IPS-NIHi11 (cell line): Measurements from ENCODE around the gene LAX1.
A peak's percentile ranks its signal among the peaks of the same experiment; 100 is the strongest.
"Not testable (repeated sequence)": the region's sequence is repeated elsewhere in the genome, so short reads cannot be mapped to it uniquely, and the experiment has no call there.

ENCODE experiments used
- DNase-seq: peaks from one replicate; pipeline ENCODE4 v3.0.0; 2012; ENCODE audit warnings: mixed read lengths, low spot score

LAX1 gene

DNA sequence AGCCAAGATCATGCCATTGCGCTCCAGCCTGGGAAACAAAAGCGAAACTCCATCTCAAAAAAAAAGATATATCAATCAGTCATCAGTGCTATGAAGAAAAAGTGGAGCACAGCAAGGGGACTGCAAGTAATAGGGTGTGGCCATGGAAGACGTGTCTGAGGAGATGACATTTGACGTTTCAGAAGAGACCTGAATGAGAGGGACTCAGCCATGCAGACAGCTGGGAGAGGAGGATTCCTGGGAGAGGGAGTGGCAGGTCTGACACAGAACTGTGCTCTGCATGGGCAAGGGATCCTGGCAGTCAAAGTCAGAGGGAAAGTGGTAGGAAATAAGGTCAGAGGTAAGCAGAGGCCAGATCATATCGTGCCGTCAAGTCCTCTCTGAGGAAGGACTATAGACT, 3.3 kb downstream of the LAX1 start:
- DNase-seq: no peak

DNA sequence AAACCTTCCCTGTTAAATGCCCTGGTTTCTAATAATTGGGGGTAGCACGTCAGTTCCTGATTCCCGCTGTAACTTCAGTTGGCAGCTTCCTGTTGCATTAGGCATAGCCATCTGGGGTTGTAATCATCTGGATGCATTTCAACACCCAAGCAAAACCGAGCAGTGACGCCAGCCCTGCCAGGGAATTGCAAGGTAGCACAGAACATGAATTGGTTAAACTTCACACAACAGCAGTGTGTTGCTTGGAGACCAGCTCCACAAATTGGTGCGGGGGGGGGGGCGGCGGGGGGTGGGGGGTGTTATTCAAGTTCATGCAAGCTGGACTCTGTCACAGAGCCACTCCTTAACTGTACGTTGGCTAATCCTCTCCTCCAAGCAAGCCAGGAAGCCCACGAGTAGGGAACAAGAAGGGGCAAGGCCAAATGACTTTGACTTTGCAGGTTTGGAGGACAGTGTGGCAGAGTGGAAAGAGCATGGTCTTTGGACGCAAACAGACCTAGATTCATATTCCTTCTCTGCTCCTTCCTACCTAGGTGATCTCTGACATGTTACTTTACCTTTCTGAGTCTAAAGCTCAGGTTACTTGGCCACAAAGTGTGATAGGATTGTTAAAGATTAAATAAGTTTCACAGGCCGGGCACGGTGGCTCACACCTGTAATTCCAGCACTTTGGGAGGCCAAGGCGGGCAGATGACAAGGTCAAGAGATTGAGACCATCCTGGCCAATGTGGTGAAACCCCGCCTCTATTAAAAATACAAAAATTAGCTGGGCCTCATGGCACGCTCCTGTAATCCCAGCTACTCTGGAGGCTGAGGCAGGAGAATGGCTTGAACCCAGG, 4.7 kb downstream of the LAX1 start:
- DNase-seq: no peak

DNA sequence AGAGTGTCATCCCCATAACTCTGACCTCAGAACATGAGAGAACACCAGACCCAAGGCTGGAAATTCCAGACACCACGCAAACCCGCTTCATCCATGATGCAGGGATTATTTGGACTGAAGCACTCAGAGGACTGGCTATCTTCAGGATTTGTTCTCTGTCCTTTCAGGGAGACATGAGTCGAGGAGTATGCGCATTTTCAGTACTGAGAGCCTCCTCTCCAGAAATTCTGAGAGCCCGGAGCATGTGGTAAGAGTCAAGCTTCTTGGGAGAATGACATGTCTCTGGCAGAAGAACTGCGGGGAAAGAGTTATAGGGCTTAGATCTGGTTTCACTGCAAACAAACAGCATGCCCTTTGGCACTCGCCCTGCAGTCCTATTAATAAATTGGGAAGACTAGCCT, 6.9 kb downstream of the LAX1 start:
- DNase-seq: no peak

DNA sequence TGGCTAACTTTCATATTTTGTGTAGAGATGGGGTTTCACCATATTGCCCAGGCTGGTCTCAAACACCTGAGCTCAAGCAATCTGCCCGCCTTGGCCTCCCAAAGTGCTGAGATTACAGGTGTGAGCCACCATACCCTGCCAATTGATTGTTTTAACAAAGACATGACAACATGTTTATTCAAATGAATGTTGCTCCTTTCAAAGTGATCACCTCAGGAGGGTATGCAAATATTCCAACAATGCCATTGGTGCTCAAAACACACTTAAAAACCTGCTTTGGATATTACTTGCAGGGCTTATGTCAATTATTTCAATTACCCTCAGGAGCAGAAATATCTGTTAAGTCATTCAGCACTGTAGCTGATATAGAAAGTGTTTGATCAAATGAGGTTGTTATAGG, 7.9 kb downstream of the LAX1 start:
- DNase-seq: no peak

DNA sequence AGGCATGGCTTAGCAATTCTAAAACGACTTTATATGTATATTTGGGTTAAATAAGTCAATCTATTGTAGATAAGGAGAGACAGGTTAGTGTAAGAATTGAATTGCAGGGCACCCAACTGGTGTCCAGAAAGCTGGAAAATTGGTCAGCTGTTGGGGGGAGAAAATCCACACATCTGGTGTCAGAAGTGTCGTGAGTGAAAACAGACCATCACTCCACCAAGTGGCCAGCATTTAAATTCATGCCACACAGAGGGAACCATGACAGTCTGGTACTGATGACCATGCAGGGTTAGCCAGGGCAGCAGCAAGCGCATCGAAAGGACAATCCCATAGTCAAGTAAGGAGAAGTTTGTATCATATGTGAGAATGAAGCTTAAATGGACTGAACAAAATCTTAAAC, 11.7 kb downstream of the LAX1 start:
- DNase-seq: no peak

DNA sequence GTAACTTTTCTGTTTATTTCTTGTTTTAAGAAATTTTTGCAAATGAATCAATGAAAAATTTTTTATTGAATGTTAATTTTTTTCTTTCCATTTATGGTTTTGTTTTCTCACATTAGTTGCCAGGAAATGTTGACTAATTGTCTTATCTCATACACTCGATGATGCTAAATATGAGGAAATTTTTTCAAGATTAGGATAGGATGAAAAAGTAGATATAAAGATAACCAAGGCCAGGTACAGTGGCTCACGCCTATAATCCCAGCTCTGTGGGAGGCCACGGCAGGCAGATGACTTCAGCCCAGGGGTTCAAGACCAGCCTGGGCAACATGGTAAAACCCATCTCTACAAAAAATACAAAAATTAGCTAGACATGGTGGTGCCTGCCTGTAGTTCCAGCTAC, 12.6 kb downstream of the LAX1 start:
- DNase-seq: no peak

DNA sequence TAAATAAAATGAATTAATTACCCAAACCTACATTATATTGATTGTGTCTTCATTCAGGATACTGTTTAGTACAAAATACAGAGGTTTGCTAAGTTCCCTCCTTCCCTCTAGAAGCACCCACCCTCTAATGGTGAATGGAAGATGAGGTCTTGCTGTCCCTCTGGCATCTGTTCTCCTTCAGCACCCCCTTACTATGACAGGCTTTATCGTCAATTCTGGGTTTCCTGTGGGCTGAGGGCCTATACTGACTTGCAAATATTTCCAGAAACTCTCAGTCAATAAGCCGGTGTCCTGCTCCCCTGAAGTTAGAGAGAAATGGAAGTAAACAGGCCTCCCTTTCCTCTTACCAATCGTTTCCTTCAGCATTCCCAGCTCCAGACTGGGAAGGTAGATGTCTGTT, 13.2 kb downstream of the LAX1 start:
- no peak for DNase-seq

DNA sequence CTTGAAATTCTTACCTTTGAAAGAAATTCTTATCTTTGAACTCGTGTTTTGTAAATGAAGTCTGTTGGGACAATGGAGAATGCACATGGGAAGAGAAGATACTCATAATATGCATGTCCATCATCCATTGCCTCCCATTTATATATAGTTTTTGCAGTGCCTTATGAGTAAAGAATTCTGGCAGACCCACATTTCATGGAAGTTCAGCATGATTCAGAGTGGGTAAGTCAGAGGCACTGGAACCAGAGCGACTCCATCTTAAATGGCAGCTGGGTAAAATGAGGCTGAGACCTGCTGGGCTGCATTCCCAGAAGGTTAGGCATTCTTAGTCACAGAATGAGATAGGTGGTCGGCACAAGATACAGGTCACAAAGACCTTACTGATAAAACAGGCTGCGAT, 13.8 kb downstream of the LAX1 start:
- DNase-seq: no peak

DNA sequence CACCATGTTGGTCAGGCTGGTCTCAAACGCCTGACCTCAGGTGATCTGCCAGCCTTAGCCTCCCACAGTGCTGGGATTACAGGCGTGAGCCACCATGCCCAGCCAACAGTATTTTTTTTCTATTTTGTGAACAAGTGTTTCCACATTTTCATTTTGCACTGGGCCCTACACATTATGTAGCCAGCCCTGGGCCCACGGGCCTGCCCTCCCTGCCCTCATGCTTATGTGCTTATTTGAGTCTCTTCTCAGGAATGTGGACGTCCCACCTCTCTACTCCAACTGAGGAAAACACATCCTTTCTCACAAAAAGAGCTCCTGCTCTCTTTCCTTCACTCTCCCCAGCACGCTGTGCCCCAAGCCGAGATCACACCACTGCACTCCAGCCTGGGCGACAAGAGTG, 17.0 kb downstream of the LAX1 start:
- no peak for DNase-seq

DNA sequence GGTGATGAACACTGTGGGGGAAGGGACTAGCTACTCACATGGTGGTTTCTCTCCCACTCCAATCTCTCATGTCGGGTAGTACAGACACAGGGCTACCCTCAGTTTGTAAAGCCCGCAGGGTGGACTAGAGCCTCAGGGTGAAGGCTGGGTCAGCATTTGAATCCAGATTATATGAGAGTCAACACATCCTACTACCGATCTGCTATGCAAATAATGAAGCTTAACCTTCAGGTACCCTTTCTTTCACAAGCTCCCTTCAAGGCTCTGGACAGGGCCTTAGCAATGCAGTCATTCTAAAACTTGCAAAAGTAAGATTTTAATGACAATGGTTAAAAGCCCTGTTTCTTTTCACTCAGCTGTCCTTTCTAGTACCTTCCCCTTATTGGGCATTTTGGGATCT, 25.0 kb downstream of the LAX1 start:
- no peak for DNase-seq

DNA sequence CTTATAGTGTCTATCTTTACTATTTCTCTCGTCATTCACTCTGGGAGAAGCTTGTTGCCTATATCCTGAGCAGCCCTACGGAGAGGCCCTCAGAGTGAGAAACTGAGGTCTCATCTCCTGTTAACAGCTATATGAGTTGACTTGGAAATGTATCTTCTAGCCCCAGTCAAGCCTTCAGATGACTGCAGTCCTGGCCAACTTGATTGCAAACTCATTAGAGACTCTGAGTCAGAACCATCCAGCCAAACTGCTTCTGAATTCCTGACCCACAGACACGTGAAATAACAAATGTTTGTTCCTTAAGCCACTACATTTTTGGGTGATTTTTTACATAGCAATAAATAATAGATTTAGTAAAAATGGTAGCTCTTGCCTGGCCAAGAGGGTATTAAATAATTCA, 26.5 kb downstream of the LAX1 start:
- DNase-seq: no peak

DNA sequence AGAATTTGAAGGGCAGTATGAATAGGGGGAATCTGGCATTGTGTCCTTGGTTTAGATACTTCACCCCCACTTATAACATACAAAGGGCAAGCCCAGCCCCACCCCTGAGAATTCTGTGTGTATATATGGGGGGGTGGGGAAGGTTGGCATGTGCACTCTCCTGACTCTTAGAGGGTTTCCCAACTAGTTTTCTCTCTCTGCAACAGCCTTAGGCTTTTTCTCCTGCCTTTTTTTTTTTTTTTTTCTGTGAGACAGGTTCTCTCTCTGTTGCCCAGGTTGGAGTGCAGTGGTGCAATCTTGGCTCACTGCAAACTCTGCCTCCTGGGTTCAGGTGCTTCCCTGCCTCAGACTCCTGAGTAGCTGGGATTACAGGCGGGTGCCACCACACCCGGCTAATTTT, 27.5 kb downstream of the LAX1 start:
- DNase-seq: no peak

DNA sequence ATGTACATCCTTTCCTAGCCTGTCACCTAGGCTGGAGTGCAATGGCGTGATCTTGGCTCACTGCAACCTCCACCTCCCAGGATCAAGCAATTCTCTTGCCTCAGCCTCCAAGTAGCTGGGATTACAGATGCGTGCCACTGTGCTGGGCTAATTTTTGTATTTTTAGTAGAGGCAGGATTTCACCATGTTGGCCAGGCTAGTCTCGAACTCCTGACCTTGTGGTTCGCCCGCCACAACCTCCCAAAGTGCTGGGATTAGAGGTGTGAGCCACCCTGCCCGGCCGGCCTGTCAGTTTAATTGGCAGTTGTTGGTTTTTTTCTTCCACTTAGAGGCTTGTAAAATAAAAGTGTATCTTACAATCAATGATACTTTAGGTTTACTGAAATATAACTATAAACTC, 28.6 kb downstream of the LAX1 start:
- not testable (repeated sequence) for DNase-seq

DNA sequence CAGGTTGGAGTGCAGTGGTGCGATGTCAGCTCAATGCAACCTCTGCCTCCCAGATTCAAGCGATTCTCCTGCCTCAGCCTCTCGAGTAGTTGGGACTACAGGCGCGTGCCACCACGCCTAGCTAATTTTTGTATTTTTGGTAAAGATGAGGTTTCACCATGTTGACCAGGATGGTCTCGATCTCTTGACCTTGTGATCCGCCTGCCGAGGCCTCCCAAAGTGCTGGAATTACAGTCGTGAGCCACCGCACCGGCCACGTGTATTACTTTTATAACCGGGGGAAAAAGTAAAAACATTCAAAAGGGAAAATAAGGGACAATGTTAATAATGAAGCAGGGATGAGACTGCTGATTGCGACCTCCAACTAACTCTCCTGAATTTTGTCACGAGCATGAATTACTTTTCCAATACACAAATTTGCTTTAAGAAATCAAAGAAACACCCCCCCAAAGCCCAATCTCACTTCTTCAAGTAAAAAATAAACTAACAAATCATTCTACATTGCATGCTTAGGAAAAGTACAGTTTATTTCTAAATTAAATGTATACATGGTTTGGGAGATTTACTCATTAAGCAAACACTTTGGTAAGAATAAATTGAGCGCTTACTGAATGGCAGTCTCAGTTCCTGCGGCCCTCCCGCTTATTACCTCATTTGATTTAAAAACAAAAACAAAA, 29.9 kb downstream of the LAX1 start:
- DNase-seq: no peak

DNA sequence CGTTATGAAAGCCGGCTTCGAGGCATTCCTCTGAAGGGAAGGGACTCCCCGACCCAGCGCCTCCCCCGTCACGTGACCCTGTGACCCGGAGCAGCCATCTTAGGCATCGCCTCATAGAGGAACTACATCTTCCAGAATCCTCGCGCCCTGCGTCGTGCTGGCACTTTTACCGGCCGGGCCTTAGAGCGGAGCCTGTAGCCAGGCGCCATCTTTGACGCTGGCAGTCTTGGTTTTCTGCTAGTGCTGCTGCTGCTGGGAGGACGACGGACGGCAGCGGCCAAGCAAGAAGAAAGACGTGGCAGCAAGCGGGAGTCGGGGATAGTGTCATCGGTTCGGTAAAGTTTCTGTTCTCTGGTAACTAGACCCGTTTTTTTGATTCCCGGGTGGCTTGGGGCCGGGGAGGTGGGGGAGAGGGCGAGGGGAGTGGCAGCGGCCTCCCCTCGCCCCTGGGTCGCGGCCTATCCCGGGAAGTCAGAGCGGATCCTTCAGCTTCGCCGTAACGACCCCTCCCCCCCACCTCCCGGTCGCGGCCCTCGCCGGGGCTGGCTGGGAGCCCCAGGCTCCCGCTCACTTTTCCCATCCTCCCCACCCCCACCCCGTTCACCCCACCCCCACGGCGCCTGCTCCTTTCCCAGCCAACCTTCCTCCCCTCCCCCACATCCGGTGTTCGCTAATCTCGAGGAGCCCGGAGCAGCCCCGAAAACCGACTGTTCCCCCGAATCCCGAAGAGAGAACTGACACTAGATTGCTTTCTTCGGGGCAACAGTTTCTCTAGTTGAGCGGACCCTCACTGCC, 30.7 kb downstream of the LAX1 start, which contains the start of the genes ZBED6 and ZC3H11A:
Gene ZBED6 (plus strand): TSS at position 183 of the 795 bp plus-strand sequence. CDS start 1,900 bp downstream, outside the sequence.
Gene ZC3H11A (plus strand): TSS at position 183 of the 795 bp plus-strand sequence. CDS start 21,448 bp downstream, outside the sequence.
- DNase-seq: peak; percentile 98

DNA sequence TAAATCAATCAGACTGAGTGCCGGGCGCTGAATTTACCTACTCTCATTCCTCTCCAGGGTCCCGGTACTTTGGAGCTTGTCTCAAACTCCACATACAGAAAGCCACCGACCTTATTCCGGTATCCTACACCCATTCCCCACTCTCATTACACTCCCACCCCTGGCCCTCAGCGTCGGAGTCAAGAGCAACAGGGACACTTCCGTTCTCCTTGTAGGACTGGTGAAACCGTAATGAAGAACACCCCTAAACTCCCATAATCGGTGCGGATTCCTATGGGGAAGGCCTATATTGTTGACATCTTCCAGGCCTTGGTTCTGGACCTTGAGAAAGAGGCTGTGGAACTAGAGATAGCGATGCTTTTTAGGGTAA, 31.2 kb downstream of the LAX1 start:
- no peak for DNase-seq

DNA sequence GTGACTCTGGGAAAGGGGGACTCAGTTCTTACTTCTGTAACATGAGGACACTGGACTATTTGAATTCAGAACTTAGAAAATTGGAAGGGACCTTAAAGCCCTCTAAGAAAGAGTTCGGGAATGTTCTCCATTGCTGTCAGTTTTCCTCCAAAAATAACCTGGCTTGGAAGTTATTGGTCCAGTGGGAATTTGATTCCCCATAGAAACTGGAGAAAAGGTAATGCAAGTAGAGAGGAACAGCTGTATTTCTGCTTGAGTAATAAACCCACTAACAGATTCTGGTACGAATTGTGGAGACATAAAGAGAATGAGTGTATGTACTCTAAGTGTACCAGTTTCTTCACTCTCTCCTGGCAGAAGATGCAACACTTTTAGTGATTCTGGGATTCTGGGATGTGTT, 32.2 kb downstream of the LAX1 start:
- no peak for DNase-seq

DNA sequence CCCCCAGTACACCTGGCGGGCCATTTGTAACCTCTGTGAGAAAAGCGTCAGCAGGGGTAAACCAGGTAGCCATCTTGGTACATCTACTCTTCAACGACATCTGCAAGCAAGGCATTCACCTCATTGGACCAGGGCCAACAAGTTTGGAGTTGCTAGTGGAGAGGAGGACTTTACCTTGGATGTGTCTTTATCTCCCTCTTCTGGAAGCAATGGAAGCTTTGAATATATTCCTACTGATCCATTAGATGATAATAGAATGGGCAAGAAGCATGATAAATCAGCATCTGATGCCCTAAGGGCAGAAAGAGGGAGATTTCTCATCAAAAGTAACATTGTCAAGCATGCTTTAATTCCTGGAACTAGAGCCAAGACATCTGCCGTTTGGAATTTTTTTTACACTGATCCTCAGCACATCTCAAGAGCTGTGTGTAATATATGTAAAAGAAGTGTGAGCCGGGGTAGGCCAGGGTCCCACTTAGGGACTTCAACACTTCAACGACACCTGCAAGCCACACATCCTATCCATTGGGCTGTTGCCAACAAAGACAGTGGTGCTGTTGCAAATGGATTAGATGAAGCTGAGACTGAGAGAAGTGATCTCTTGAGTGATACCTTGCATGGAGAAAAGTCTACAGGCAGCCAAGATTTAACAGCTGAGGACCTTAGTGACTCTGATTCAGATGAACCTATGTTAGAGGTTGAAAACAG, 33.1 kb downstream of the LAX1 start:
- DNase-seq: no peak

DNA sequence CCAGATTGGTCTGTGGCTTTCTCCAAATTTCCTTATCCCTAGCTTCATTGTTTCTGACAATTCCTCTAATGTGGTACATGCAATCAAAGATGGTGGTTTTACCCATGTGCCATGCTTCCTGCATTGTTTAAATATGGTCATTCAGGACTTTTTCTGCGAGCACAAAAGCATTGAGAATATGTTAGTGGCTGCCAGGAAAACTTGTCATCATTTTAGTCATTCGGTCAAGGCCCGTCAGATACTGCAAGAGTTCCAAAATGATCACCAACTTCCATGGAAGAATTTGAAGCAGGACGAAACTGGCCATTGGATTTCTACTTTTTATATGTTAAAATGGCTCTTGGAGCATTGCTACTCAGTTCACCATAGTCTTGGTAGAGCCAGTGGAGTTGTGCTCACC, 34.2 kb downstream of the LAX1 start:
- DNase-seq: no peak

DNA sequence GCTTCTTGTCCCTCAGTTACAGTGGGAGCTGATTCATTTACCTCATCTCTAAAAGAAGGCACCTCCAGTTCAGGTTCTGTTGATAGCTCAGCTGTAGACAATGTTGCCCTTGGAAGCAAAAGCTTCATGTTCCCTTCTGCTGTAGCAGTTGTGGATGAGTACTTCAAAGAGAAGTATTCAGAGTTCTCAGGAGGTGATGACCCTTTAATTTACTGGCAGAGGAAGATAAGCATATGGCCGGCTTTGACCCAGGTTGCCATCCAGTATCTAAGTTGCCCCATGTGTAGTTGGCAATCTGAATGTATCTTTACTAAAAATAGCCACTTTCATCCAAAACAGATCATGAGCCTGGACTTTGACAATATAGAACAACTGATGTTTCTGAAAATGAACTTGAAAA, 35.0 kb downstream of the LAX1 start:
- DNase-seq: no peak

DNA sequence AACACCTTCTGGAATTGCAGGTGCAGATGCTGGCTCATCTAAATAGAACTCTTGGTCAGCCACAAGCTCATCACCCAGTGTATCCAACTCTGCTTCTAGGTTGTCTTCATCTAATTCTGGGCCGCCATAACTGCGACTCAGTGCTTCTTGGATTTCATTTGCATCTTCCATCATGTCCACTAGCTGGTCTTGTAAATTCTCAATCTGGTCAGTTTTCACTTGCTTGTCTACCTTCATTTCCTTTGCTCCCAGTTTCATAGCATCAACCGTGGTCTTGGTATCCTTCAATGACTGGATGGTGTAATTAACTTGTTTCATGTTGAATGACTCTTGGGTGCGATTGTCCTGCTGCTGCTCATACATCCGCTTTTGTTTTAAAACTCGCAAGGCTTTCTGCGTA, 40.7 kb downstream of the LAX1 start:
- no peak for DNase-seq

DNA sequence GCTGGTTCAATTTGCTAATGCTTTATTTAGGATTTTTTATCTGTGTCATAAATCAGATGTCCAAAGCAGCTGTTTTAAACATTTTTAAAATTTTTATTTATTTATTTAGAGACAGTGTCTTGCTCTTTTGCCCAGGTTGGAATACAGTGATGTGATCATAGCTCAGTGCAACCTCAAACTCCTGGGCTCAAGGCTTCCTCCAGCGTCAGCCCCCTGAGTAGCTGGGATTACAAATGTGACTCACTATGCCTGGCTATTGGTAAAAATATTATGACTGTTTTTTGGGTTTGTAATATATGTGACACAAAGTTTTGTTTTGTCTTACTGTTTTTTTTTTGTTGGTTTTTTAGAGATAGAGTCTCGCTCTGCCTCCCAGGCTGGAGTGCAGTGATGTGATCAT, 42.2 kb downstream of the LAX1 start:
- no peak for DNase-seq
